Fibroblast of lung (primary cell): ENCODE data around the gene ITGBL1.

Experiments used
- CTCF ChIP-seq, 2 donors: IDR thresholded peaks in 1 of 2; conservative IDR thresholded peaks in 1 of 2; 1 replicate in 1 of 2; 2 replicates in 1 of 2; pipeline ENCODE4 v1.5.1; 2011 to 2012; ENCODE audit warnings: low read length in 2 of 2, control low read depth in 1 of 2, inconsistent platforms in 1 of 2, low read depth in 1 of 2, mild to moderate bottlenecking in 1 of 2
- EZH2 ChIP-seq: IDR thresholded peaks from 2 replicates; pipeline ENCODE4 v1.5.1; 2012; ENCODE audit warnings: low read length, control low read depth, mild to moderate bottlenecking; ENCODE audit errors: missing control alignments

- no peak for TF ChIP-seq CTCF (conservative IDR thresholded peaks at IDR 0.05 in 1 of 2, IDR thresholded peaks at IDR 0.05 in 1 of 2; ENCODE audit: low read depth in 1 of 2, low read length in 2 of 2)
- no peak for TF ChIP-seq EZH2
These were observed 261.7 kb downstream of the ITGBL1 start for GRCh38 chr13:101714195-101714594.
